ENCODE data around the gene FBLL1. TPM values are rescaled to one million over a fixed set of nuclear protein-coding genes. Genes with fewer than 3 reads are reported as not detected.

FBLL1 gene
- polyA plus RNA-seq, 4 donors: 0.21 to 1.2 (median 0.69) TPM

Other genes starting within 250 kb of the FBLL1 start
- gene WWC1, start 237.7 kb upstream of the FBLL1 start, polyA plus RNA-seq (ENCODE audit: insufficient read length in 4 of 4): 10 to 100 TPM in 3 of 4 donors, 1 to 10 TPM in 1; 7.6 to 97.0 (median 78.8) TPM
- gene RARS1, start 42.8 kb upstream of the FBLL1 start, polyA plus RNA-seq (ENCODE audit: insufficient read length in 4 of 4): 10 to 100 TPM; 73.9 to 87.2 (median 84.1) TPM
- gene PANK3, start 50.1 kb downstream of the FBLL1 start, polyA plus RNA-seq (ENCODE audit: insufficient read length in 4 of 4): 10 to 100 TPM; 47.2 to 62.7 (median 60.9) TPM